Endothelial cell of umbilical vein (primary cell): ENCODE data around the gene CTBP2. TPM values are rescaled to one million over a fixed set of nuclear protein-coding genes. Genes with fewer than 3 reads are reported as not detected.

Experiments
- BruUV-seq: library from RNA; stranded (reverse); fragments of 400-500 nt; replicated peaks from 2 replicates; lab custom pipeline; 2021; lab: Mats Ljungman, UMichigan
- CTCF ChIA-PET: fragments of 300-600, 350-600 bp; sonication (Branson Sonifier 250); formaldehyde crosslinking; loops from one replicate; lab custom pipeline; 2021; ENCODE audit warnings: antibody characterized with exemption, inconsistent platforms; lab: Charles Lee
- POLR2A ChIA-PET: fragments of 300-600, 350-600 bp; sonication (Branson Sonifier 250); formaldehyde crosslinking; loops from one replicate; lab custom pipeline; 2021; ENCODE audit warnings: antibody characterized with exemption, inconsistent platforms; lab: Charles Lee
- DNase-seq: peaks from one replicate; pipeline ENCODE4 v3.0.0-alpha.2; 2011; ENCODE audit warnings: low read depth, low spot score
- FAIRE-seq: peaks from 2 replicates; lab custom pipeline; 2011; peaks lifted over from hg19 to GRCh38; lab: Jason Lieb, UNC
- H2AFZ ChIP-seq: 2 replicates; pipeline ENCODE4 v1.6.0; 2012; ENCODE audit warnings: low read depth, low read length, control low read depth, inconsistent platforms
- H3K27ac ChIP-seq: 2 replicates; pipeline ENCODE4 v1.5.1; 2011; ENCODE audit warnings: low read depth, mild to moderate bottlenecking, control low read depth, low read length, moderate library complexity; ENCODE audit not compliant: insufficient read depth
- H3K27me3 ChIP-seq, 2 experiments: 2 replicates each; pipeline versions ENCODE4 v1.6.0 to v1.6.1; 2011; ENCODE audit warnings: low read length in 2 of 2, mixed read lengths in 1 of 2; ENCODE audit not compliant: control insufficient read depth in 2 of 2, insufficient read depth in 2 of 2
- H3K36me3 ChIP-seq, 2 experiments: 2 replicates in 1 of 2; 3 replicates in 1 of 2; pipeline ENCODE4 v1.5.1; 2011; ENCODE audit warnings: low read length in 2 of 2, mild to moderate bottlenecking in 1 of 2, moderate library complexity in 1 of 2; ENCODE audit not compliant: control insufficient read depth in 2 of 2, insufficient read depth in 2 of 2; ENCODE audit errors: extremely low read depth in 1 of 2
- H3K4me1 ChIP-seq: 3 replicates; pipeline ENCODE4 v1.5.1; 2011; ENCODE audit warnings: mild to moderate bottlenecking, low read length; ENCODE audit not compliant: control insufficient read depth, insufficient read depth; ENCODE audit errors: extremely low read depth
- H3K4me2 ChIP-seq: 2 replicates; pipeline ENCODE4 v1.6.1; 2011; ENCODE audit warnings: low read length, control low read depth, mixed read lengths; ENCODE audit not compliant: insufficient read depth
- H3K4me3 ChIP-seq, 3 experiments: fragments of 200-600 bp in 1 of 3; sonication (generic), shearing (Covaris generic) in 1 of 3; replicated peaks in 1 of 3; 2 replicates each; pipeline ENCODE4 v1.5.1; 2011 to 2016; ENCODE audit warnings: control low read depth in 3 of 3, low read length in 3 of 3, mild to moderate bottlenecking in 2 of 3, inconsistent platforms in 1 of 3, low read depth in 1 of 3, moderate library complexity in 1 of 3; ENCODE audit not compliant: insufficient read depth in 1 of 3
- H3K79me2 ChIP-seq: 2 replicates; pipeline ENCODE4 v1.6.0; 2012; ENCODE audit warnings: low read length, inconsistent platforms; ENCODE audit not compliant: control insufficient read depth, insufficient read depth
- H3K9ac ChIP-seq: replicated peaks from 2 replicates; pipeline ENCODE3; 2011; ENCODE audit warnings: low read length, control low read depth; ENCODE audit not compliant: insufficient read depth; ENCODE audit errors: extremely low read depth
- H3K9me1 ChIP-seq: replicated peaks from 3 replicates; pipeline ENCODE4 v1.6.0; 2011; ENCODE audit warnings: mild to moderate bottlenecking, low read length; ENCODE audit not compliant: control insufficient read depth, insufficient read depth; ENCODE audit errors: extremely low read depth
- H3K9me3 ChIP-seq: replicated peaks from 2 replicates; pipeline ENCODE4 v1.5.1; 2012; ENCODE audit warnings: low read length, inconsistent platforms; ENCODE audit not compliant: control insufficient read depth, insufficient read depth
- H4K20me1 ChIP-seq: replicated peaks from 2 replicates; pipeline ENCODE3; 2011; ENCODE audit warnings: mild to moderate bottlenecking, low read length; ENCODE audit not compliant: control insufficient read depth, insufficient read depth; ENCODE audit errors: extremely low read depth
- EZH2 ChIP-seq: IDR thresholded peaks from 2 replicates; pipeline ENCODE4 v1.6.1; 2012; ENCODE audit warnings: borderline replicate concordance, low read depth, mild to moderate bottlenecking, moderate library complexity, low read length, inconsistent platforms; ENCODE audit not compliant: severe bottlenecking
- FOS ChIP-seq: IDR thresholded peaks from 2 replicates; pipeline ENCODE4 v1.6.1; 2011; ENCODE audit warnings: mild to moderate bottlenecking, low read length, moderate library complexity, borderline replicate concordance; ENCODE audit not compliant: insufficient read depth
- GATA2 ChIP-seq: IDR thresholded peaks from 2 replicates; pipeline ENCODE4 v1.7.0; 2011; ENCODE audit warnings: low read depth, mild to moderate bottlenecking, moderate library complexity, mixed read lengths, low read length; ENCODE audit not compliant: insufficient read length, insufficient read depth
- JUN ChIP-seq: IDR thresholded peaks from 2 replicates; pipeline ENCODE4 v1.6.1; 2011; ENCODE audit warnings: borderline replicate concordance, low read depth; ENCODE audit not compliant: insufficient read length, insufficient read depth
- MYC ChIP-seq: IDR thresholded peaks from one replicate; pipeline ENCODE4 v1.6.1; 2011; ENCODE audit warnings: mild to moderate bottlenecking, low read depth, low read length
- POLR2A ChIP-seq: IDR thresholded peaks from 2 replicates; pipeline ENCODE4 v1.6.1; 2012; ENCODE audit warnings: low read depth, mild to moderate bottlenecking, control low read depth, low read length
- POLR2AphosphoS5 ChIP-seq: IDR thresholded peaks from 2 replicates; pipeline ENCODE4 v1.6.1; 2012; ENCODE audit warnings: low read depth, mild to moderate bottlenecking, control low read depth, low read length, moderate library complexity; ENCODE audit not compliant: insufficient read depth
- dilution Hi-C: fragments of 300-500 bp; cut with MboI; formaldehyde crosslinking; loops from one replicate; pipeline ENCODE4 v1.15.0; 2019; ENCODE audit warnings: low sequenced_read_pairs; ENCODE audit not compliant: extremely low pct_ligation_motif_present
- intact Hi-C: fragments of 100-400 bp; cut with micrococcal nuclease; formaldehyde crosslinking; loops from one replicate; pipeline ENCODE4 v1.10.0; 2022
- polyA plus RNA-seq, 4 experiments: library from polyadenylated mRNA; depleted of rRNA in 3 of 4; stranded (reverse) in 3 of 4; unstranded in 1 of 4; fragments of >200 nt; gene quantifications; 2 replicates each; pipeline versions ENCODE4 v1.2.1 to v1.2.3, GENCODE V29; 2011 to 2012; ENCODE audit warnings: missing spikeins in 1 of 4
- total RNA-seq: library from RNA; stranded (reverse); gene quantifications from 2 replicates; pipeline ENCODE4 v1.2.3, GENCODE V29; 2021
- TF ChIP-seq, protein P1 (sequence below): IDR thresholded peaks from 2 replicates; pipeline ENCODE4 v1.6.1; 2011; ENCODE audit not compliant: insufficient read depth, insufficient read length
- TF ChIP-seq, protein P2 (sequence below), 2 donors: IDR thresholded peaks; 1 replicate in 1 of 2; 2 replicates in 1 of 2; pipeline ENCODE4 v1.5.1; 2011; ENCODE audit warnings: low read length in 2 of 2, mild to moderate bottlenecking in 2 of 2, moderate library complexity in 2 of 2, control low read depth in 1 of 2, inconsistent platforms in 1 of 2, low read depth in 1 of 2; ENCODE audit not compliant: insufficient read depth in 1 of 2; ENCODE audit errors: extremely low read depth in 1 of 2

CTBP2 gene
- total and polyA plus RNA-seq, 2 donors (not counting 3 experiments of a cell fraction or from before 2014, with no cell fraction given) = 118 to 128 TPM

GRCh38 chr10:125095776-125096175, 64.6 kb downstream of the CTBP2 start:
- DNase-seq = no peak
- Histone ChIP-seq H3K27ac (no peak overlapping the region), H4K20me1 (peaks cover 2% of the 10 kb centered on the region), H2AFZ (no peak overlapping the region), H3K79me2 (peaks cover 97% of the 10 kb centered on the region), H3K4me3 (no peak overlapping the region), H3K4me1 (peaks cover 8% of the 10 kb centered on the region), H3K4me2 (no peak overlapping the region), H3K9me3 (no peaks in the 10 kb centered on the region), H3K27me3 (no peaks in the 10 kb centered on the region), H3K36me3 (peaks cover 0 to 15% of the 10 kb centered on the region in 2 experiments), H3K9ac (no peak overlapping the region), H3K9me1 (no peaks in the 10 kb centered on the region)
- ChIA-PET CTCF (interaction anchor here (0.8 to 1.5 kb wide), 4 partner anchors 7 to 48 kb away, joined by 3 to 5 read pairs (median 3); no protein-coding TSS in a partner anchor), POLR2A (no interaction called here)
- intact Hi-C loops = no loop called here
- FAIRE-seq = no peak
- BruUV-seq = no TSS peak
- dilution Hi-C loops = no loop called here
- TF ChIP-seq JUN (no peak), MYC (no peak), EZH2 (no peak), FOS (no peak), POLR2A (no peak), GATA2 (no peak), POLR2AphosphoS5 (no peak)
- TF ChIP-seq, protein P1, sequence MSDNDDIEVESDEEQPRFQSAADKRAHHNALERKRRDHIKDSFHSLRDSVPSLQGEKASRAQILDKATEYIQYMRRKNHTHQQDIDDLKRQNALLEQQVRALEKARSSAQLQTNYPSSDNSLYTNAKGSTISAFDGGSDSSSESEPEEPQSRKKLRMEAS = no peak
- TF ChIP-seq, protein P2, sequence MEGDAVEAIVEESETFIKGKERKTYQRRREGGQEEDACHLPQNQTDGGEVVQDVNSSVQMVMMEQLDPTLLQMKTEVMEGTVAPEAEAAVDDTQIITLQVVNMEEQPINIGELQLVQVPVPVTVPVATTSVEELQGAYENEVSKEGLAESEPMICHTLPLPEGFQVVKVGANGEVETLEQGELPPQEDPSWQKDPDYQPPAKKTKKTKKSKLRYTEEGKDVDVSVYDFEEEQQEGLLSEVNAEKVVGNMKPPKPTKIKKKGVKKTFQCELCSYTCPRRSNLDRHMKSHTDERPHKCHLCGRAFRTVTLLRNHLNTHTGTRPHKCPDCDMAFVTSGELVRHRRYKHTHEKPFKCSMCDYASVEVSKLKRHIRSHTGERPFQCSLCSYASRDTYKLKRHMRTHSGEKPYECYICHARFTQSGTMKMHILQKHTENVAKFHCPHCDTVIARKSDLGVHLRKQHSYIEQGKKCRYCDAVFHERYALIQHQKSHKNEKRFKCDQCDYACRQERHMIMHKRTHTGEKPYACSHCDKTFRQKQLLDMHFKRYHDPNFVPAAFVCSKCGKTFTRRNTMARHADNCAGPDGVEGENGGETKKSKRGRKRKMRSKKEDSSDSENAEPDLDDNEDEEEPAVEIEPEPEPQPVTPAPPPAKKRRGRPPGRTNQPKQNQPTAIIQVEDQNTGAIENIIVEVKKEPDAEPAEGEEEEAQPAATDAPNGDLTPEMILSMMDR (IDR thresholded peaks at IDR 0.05; ENCODE audit: extremely low read depth in 1 of 2, insufficient read depth in 1 of 2, low read depth in 1 of 2, low read length in 2 of 2) = no peak
